ENCODE measurements around the gene DHX9.

The DHX9 gene

DNA sequence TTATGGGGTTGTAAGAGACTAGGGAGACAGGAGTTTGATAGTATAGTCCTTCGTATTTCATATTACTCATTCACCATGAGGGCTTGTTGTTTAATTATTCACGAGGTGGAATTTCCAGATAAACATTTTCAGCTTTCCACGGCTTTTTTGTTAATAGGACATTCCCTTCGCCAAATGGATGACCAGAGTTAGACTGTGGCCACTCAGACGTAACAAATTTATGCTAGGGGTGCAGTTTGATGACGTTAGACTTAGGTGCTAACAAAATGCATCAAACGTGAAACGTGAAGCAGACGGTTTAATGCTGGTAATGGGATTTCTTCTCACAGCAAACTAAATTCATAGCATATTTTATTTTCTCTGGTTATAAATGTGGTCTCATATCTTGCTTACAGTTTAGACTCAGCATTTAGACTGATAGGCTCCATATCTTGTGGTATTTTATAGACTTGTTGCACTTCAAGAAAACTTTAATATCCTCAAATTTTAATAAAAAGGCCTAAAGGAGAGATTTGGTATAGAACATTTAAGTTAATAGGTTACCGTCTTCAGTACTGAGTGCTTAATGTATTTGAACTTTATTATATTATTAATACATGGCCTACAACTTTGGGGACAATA, 2.3 kb downstream of the DHX9 start:
- H3K27ac ChIP-seq (replicated peaks) = peak overlapping the region; percentile 90; the same call in 1 of the 2 replicates
- no peak for DNase-seq (ENCODE audit: low read depth in 1 of 2, low spot score in 1 of 2)
- H3K4me3 ChIP-seq (replicated peaks; ENCODE audit: insufficient read depth, low read length) = peak overlapping the region; percentile 66
- TF ChIP-seq POLR2AphosphoS5 (IDR thresholded peaks at IDR 0.05; ENCODE audit: low read depth) (no peak), GABPA (IDR thresholded peaks at IDR 0.05; ENCODE audit: low read depth) (no peak)
- TF ChIP-seq, protein P1, sequence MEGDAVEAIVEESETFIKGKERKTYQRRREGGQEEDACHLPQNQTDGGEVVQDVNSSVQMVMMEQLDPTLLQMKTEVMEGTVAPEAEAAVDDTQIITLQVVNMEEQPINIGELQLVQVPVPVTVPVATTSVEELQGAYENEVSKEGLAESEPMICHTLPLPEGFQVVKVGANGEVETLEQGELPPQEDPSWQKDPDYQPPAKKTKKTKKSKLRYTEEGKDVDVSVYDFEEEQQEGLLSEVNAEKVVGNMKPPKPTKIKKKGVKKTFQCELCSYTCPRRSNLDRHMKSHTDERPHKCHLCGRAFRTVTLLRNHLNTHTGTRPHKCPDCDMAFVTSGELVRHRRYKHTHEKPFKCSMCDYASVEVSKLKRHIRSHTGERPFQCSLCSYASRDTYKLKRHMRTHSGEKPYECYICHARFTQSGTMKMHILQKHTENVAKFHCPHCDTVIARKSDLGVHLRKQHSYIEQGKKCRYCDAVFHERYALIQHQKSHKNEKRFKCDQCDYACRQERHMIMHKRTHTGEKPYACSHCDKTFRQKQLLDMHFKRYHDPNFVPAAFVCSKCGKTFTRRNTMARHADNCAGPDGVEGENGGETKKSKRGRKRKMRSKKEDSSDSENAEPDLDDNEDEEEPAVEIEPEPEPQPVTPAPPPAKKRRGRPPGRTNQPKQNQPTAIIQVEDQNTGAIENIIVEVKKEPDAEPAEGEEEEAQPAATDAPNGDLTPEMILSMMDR (IDR thresholded peaks at IDR 0.05; ENCODE audit: insufficient read depth, low read length) = no peak
- TF ChIP-seq, protein P2, sequence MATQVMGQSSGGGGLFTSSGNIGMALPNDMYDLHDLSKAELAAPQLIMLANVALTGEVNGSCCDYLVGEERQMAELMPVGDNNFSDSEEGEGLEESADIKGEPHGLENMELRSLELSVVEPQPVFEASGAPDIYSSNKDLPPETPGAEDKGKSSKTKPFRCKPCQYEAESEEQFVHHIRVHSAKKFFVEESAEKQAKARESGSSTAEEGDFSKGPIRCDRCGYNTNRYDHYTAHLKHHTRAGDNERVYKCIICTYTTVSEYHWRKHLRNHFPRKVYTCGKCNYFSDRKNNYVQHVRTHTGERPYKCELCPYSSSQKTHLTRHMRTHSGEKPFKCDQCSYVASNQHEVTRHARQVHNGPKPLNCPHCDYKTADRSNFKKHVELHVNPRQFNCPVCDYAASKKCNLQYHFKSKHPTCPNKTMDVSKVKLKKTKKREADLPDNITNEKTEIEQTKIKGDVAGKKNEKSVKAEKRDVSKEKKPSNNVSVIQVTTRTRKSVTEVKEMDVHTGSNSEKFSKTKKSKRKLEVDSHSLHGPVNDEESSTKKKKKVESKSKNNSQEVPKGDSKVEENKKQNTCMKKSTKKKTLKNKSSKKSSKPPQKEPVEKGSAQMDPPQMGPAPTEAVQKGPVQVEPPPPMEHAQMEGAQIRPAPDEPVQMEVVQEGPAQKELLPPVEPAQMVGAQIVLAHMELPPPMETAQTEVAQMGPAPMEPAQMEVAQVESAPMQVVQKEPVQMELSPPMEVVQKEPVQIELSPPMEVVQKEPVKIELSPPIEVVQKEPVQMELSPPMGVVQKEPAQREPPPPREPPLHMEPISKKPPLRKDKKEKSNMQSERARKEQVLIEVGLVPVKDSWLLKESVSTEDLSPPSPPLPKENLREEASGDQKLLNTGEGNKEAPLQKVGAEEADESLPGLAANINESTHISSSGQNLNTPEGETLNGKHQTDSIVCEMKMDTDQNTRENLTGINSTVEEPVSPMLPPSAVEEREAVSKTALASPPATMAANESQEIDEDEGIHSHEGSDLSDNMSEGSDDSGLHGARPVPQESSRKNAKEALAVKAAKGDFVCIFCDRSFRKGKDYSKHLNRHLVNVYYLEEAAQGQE (IDR thresholded peaks at IDR 0.05; ENCODE audit: insufficient replicate concordance, low read depth) = no peak
- H3K27me3 ChIP-seq (ENCODE audit: insufficient read depth, poor library complexity, severe bottlenecking) = no peaks in the 10 kb centered on the region

DNA sequence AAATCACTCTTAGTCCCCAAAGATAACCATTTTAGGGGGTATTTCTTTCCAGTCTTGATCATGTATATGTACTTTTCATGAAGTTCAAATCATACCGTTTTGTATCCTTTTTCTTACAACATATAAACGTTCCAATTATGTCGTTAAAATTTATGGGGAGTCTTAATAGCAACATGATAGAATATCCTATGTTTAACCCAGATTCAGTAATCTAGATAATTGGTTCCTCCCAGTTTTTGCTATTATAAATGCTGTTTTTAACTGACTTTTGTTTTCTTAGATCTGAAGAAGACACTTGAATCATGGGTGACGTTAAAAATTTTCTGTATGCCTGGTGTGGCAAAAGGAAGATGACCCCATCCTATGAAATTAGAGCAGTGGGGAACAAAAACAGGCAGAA, 3.1 kb downstream of the DHX9 start:
- no peak for DNase-seq (ENCODE audit: low read depth in 1 of 2, low spot score in 1 of 2)
- H3K27ac ChIP-seq (replicated peaks) = no peak overlapping the region
- no peak for TF ChIP-seq POLR2AphosphoS5 (IDR thresholded peaks at IDR 0.05; ENCODE audit: low read depth)
- TF ChIP-seq, protein P1 (IDR thresholded peaks at IDR 0.05; ENCODE audit: insufficient read depth, low read length) = no peak
- TF ChIP-seq, protein P2 (IDR thresholded peaks at IDR 0.05; ENCODE audit: insufficient replicate concordance, low read depth) = no peak
- no peak for TF ChIP-seq SPI1 (IDR thresholded peaks at IDR 0.05; ENCODE audit: borderline replicate concordance, low read depth)
- TF ChIP-seq GABPA (IDR thresholded peaks at IDR 0.05; ENCODE audit: low read depth) = no peak
- peak overlapping the region; percentile 66; the same call in 1 of the 2 replicates for H3K4me3 ChIP-seq (replicated peaks; ENCODE audit: insufficient read depth, low read length)
- H3K27me3 ChIP-seq (ENCODE audit: insufficient read depth, poor library complexity, severe bottlenecking) = no peaks in the 10 kb centered on the region

DNA sequence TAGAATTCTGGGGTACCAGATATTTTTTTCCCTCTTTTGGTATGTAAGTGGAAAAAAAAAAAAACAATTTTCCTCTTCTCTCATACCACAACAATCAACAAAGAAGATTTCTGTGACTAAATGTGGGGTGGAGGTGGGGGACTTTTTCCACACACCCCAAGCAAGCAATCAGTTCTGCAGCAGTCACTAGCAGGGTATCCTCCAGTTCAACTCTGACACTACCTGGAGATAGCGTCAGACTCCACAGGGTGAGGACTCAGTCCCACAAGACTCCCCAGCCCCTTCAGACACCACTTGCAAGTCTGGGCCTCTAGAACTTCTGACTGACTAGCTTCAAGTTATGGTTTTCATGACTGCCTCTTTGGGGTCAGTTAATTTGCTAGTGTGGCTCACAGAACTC, 6.2 kb downstream of the DHX9 start:
- Histone ChIP-seq H3K27me3 (ENCODE audit: insufficient read depth, poor library complexity, severe bottlenecking) (no peaks in the 10 kb centered on the region), H3K27ac (replicated peaks) (no peak overlapping the region), H3K4me3 (replicated peaks; ENCODE audit: insufficient read depth, low read length) (no peak overlapping the region)
- no peak for TF ChIP-seq POLR2AphosphoS5 (IDR thresholded peaks at IDR 0.05; ENCODE audit: low read depth)
- no peak for TF ChIP-seq GABPA (IDR thresholded peaks at IDR 0.05; ENCODE audit: low read depth)
- TF ChIP-seq SPI1 (IDR thresholded peaks at IDR 0.05; ENCODE audit: borderline replicate concordance, low read depth) = no peak
- TF ChIP-seq, protein P1 (IDR thresholded peaks at IDR 0.05; ENCODE audit: insufficient read depth, low read length) = no peak
- TF ChIP-seq, protein P2 (IDR thresholded peaks at IDR 0.05; ENCODE audit: insufficient replicate concordance, low read depth) = no peak
- DNase-seq (ENCODE audit: low read depth in 1 of 2, low spot score in 1 of 2) = no peak

Measured in HL-60 (cell line).